A549 treated with CORT108297 at 1 μM for 4 hours (cell line): ENCODE measurements around the gene CCDC68. TPM values are rescaled to one million over a fixed set of nuclear protein-coding genes. Genes with fewer than 3 reads are reported as not detected.

Experiments used
- total RNA-seq: library from RNA; stranded (reverse); fragments of 200-300 nt; extraction: Qiagen RNA extraction; gene quantifications from 5 replicates; pipeline ENCODE4 v1.2.3, GENCODE V29; 2022

CCDC68 gene, protein sequence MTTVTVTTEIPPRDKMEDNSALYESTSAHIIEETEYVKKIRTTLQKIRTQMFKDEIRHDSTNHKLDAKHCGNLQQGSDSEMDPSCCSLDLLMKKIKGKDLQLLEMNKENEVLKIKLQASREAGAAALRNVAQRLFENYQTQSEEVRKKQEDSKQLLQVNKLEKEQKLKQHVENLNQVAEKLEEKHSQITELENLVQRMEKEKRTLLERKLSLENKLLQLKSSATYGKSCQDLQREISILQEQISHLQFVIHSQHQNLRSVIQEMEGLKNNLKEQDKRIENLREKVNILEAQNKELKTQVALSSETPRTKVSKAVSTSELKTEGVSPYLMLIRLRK
- total RNA-seq = 2.6 to 4.4 TPM (median 3.8 TPM) in 5 replicates

DNA sequence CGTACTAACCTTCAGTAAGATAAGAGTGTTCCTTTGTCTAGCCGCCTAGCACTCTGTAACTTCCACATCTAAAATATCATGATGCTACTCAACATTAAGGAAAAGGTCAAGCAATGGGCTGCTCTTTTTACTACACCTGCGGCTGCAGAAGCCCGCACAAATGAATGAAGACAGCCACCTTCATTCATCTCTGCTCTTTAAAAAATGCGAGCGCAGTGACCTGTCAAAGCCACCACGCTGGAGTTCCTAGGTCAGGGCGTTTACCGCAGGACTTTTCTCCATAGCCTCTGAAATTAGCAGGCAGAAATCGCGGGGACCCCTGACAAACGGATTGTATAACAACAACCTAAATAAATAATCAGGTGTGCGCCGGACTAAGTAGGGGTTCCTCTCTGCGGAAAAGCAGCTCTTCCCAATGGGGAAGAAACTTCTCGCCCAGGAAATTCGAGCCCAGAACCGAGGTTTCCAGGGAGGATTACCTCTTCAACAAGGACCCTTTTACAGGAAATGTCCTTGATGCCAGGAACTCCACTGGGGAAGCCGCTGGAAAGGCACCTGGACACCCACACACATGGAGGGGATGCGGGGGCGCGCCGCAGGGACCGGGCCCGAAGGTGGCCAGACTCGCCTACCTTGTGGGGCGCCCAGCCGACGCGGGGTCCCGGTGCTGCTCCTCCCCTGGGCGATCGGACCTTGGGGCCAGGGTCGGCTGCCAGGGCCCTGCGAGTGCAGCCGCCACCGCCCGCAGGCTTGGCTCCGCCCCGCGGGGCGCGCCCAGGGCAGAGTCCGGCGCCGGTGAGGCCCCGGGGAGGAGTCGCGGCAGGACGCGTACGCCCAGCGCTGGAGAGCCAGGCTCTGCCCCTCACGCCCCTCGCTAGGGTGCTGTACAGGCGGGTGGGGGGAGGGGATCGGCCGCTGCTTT, at the start of gene CCDC68:
Gene CCDC68, minus strand, starts transcription at position 758 of the 922 bp plus-strand sequence. CDS start 16,670 bp downstream, outside the sequence.

Other genes starting within 250 kb of the CCDC68 start
- gene RAB27B, start 131.0 kb downstream of the CCDC68 start, total RNA-seq = 10.4 to 14.7 TPM (median 12.6 TPM) in 5 replicates